GM12891 (cell line): ENCODE results near the gene LRRC26.

Source experiments
- DNase-seq: peaks from one replicate; pipeline ENCODE4 v3.0.0; 2011; ENCODE audit warnings: low spot score; ENCODE audit not compliant: insufficient read length
- FAIRE-seq: peaks from 2 replicates; lab custom pipeline; 2011; peaks lifted over from hg19 to GRCh38; lab: Jason Lieb, UNC
- PAX5 ChIP-seq: IDR thresholded peaks from 2 replicates; pipeline ENCODE4 v1.6.1; 2011; ENCODE audit warnings: low read length, moderate library complexity, mild to moderate bottlenecking; ENCODE audit not compliant: insufficient read depth, severe bottlenecking
- POLR2A ChIP-seq: IDR thresholded peaks from 2 replicates; pipeline ENCODE4 v1.6.1; 2011; ENCODE audit warnings: low read depth, low read length, control low read depth
- POLR2AphosphoS5 ChIP-seq: IDR thresholded peaks from 2 replicates; pipeline ENCODE4 v1.6.1; 2011; ENCODE audit warnings: low read depth, low read length, control low read depth
- POU2F2 ChIP-seq: IDR thresholded peaks from 2 replicates; pipeline ENCODE4 v1.6.1; 2011; ENCODE audit warnings: low read depth, mild to moderate bottlenecking, control low read depth, low read length, moderate library complexity
- SPI1 ChIP-seq: IDR thresholded peaks from 2 replicates; pipeline ENCODE4 v1.6.1; 2011; ENCODE audit warnings: low read depth, low read length, control low read depth
- TAF1 ChIP-seq: IDR thresholded peaks from 2 replicates; pipeline ENCODE4 v1.6.1; 2011; ENCODE audit warnings: low read depth, low read length, control low read depth

LRRC26 gene

GRCh38 chr9:137163365-137163715 is 6.5 kb downstream of the LRRC26 start:
- FAIRE-seq, result no peak
- TF ChIP-seq PAX5 (no peak), POU2F2 (no peak), SPI1 (no peak), POLR2AphosphoS5 (no peak), TAF1 (no peak), POLR2A (no peak)
- no peak for DNase-seq

- TF ChIP-seq POLR2A (no peak), TAF1 (no peak), SPI1 (no peak), PAX5 (no peak), POLR2AphosphoS5 (no peak), POU2F2 (no peak)
- DNase-seq, result no peak
- FAIRE-seq, result no peak
Observed at GRCh38 chr9:137162505-137163364, 7.1 kb downstream of the LRRC26 start.

- DNase-seq (no peak), FAIRE-seq (no peak)
- TF ChIP-seq SPI1 (no peak), POLR2A (no peak), TAF1 (no peak), POLR2AphosphoS5 (no peak), PAX5 (no peak), POU2F2 (no peak)
Observed at GRCh38 chr9:137161558-137162486, 8.0 kb downstream of the LRRC26 start.

- DNase-seq (no peak), FAIRE-seq (no peak)
Observed at GRCh38 chr9:137160716-137161557, 8.9 kb downstream of the LRRC26 start.

GRCh38 chr9:137160054-137160425 is 9.8 kb downstream of the LRRC26 start:
- DNase-seq (no peak), FAIRE-seq (no peak)
- TF ChIP-seq TAF1 (no peak), SPI1 (no peak), POLR2A (no peak), POU2F2 (no peak), PAX5 (no peak)

More at GRCh38 chr9:137160716-137161557, 8.9 kb downstream of the LRRC26 start:
- no peak for TF ChIP-seq POLR2AphosphoS5
- no peak for TF ChIP-seq SPI1
- no peak for TF ChIP-seq POU2F2

GRCh38 chr9:137159105-137160053 is 10.5 kb downstream of the LRRC26 start:
- TF ChIP-seq TAF1 (no peak), PAX5 (no peak), SPI1 (no peak)
- peak; percentile 5 for FAIRE-seq
- DNase-seq, result no peak

- FAIRE-seq, result no peak
- no peak for DNase-seq
- TF ChIP-seq POU2F2 (no peak), PAX5 (no peak), TAF1 (no peak), SPI1 (no peak), POLR2AphosphoS5 (no peak), POLR2A (no peak)
Observed at GRCh38 chr9:137158625-137159024, 11.2 kb downstream of the LRRC26 start.

- peak; percentile 68 for FAIRE-seq
- no peak for DNase-seq
- TF ChIP-seq SPI1, result no peak
- no peak for TF ChIP-seq POLR2A
- no peak for TF ChIP-seq POU2F2
- no peak for TF ChIP-seq POLR2AphosphoS5
- no peak for TF ChIP-seq TAF1
- TF ChIP-seq PAX5, result no peak
Observed at GRCh38 chr9:137157618-137158415, 12.0 kb downstream of the LRRC26 start.
